Upper lobe of right lung (tissue), 1 donor: ENCODE results near the gene MRPL53. TPM values are rescaled to one million over a fixed set of nuclear protein-coding genes. Genes with fewer than 3 reads are reported as not detected.

ENCODE experiments used
- ATAC-seq: fragments of 200-7000 bp; cut with Tn5 transposase; one replicate; pipeline ENCODE4 v1.9.1; 2020; ENCODE audit warnings: mild to moderate bottlenecking, moderate library complexity
- DNase-seq: peaks from one replicate; pipeline ENCODE4 v3.0.0-alpha.2; 2020
- H3K27ac ChIP-seq: fragments of 200-600 bp; one replicate; pipeline ENCODE4 v1.8.0; 2022
- H3K27me3 ChIP-seq: fragments of 200-600 bp; one replicate; pipeline ENCODE4 v1.8.0; 2022; ENCODE audit warnings: mild to moderate bottlenecking
- H3K36me3 ChIP-seq: fragments of 200-600 bp; one replicate; pipeline ENCODE4 v1.8.0; 2022
- H3K4me1 ChIP-seq: fragments of 200-600 bp; one replicate; pipeline ENCODE4 v1.8.0; 2022
- H3K4me3 ChIP-seq: fragments of 200-600 bp; one replicate; pipeline ENCODE4 v1.8.0; 2022; ENCODE audit warnings: mild to moderate bottlenecking
- H3K9me3 ChIP-seq: fragments of 200-600 bp; one replicate; pipeline ENCODE4 v1.8.0; 2022
- intact Hi-C: fragments of 100-400 bp; cut with DNase I; formaldehyde crosslinking; loops from one replicate; pipeline ENCODE4 v1.11.0; 2022
- total RNA-seq: library from RNA; stranded (reverse); fragmentation: NEBNext Ultra II Directional; extraction: Animal tissue kit (Norgen Biotek cat#: 25700); gene quantifications from one replicate; pipeline ENCODE4 v1.2.1, GENCODE V29; 2021
- TF ChIP-seq, protein P1 (sequence below): fragments of 200-600 bp; IDR thresholded peaks from one replicate; pipeline ENCODE4 v1.8.0; 2022; ENCODE audit warnings: antibody characterized with exemption
- donor health status: DM: no; HTN: yes; CAD: no; lungs with severe emphysema.

MRPL53 gene
- total RNA-seq, 1 donor from 2014 or later = 73.1 TPM

- Histone ChIP-seq H3K27me3 (peaks cover 13% of the 10 kb centered on the region), H3K9me3 (no peaks in the 10 kb centered on the region), H3K4me3 (no peak overlapping the region), H3K36me3 (no peaks in the 10 kb centered on the region), H3K4me1 (peaks cover 26% of the 10 kb centered on the region), H3K27ac (no peak overlapping the region)
- DNase-seq (no peak), ATAC-seq (no peak)
- TF ChIP-seq, protein P1, sequence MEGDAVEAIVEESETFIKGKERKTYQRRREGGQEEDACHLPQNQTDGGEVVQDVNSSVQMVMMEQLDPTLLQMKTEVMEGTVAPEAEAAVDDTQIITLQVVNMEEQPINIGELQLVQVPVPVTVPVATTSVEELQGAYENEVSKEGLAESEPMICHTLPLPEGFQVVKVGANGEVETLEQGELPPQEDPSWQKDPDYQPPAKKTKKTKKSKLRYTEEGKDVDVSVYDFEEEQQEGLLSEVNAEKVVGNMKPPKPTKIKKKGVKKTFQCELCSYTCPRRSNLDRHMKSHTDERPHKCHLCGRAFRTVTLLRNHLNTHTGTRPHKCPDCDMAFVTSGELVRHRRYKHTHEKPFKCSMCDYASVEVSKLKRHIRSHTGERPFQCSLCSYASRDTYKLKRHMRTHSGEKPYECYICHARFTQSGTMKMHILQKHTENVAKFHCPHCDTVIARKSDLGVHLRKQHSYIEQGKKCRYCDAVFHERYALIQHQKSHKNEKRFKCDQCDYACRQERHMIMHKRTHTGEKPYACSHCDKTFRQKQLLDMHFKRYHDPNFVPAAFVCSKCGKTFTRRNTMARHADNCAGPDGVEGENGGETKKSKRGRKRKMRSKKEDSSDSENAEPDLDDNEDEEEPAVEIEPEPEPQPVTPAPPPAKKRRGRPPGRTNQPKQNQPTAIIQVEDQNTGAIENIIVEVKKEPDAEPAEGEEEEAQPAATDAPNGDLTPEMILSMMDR = no peak
- intact Hi-C loops = no loop called here
Observed at GRCh38 chr2:74438248-74438647, 34.2 kb downstream of the MRPL53 start.

DNA sequence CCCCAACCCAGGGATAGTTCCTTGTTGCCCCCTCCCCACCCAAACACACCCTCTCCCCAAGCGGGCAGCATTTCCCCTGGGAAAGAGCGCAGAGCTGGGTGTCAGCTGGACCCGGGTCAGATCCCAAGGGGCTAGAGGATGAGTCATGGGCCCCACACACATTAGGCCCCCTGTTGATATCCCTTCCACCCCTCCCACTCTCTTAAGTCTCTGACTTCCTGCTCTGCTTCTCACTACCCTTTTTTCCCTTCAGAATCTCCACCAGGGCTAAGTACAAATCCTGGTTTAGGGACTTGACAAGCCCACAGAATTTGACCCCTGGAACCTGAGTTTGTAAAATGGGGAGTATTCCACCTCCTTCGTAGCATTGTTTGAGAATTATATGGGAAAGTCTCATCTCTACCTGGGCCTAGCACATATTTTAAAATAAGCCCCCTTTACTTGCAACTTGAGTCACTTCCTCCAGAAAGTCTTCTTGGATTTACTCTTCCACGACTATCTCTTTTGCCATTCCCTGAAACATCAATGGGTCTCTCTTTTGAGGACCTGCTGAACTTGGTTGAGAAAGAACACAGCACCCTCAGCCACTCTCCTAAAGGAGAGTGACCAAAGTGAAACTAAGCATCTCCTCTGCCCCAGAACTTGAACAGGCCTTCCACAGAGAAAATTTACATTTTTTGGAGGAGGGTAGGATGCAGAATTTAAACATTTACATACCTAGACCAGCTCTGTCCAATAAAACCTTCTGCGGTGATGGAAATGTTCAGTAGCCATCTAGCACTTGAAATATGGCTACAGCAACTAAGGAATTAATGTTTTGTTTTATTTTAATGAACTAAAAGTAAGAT, 35.4 kb downstream of the MRPL53 start:
- Histone ChIP-seq H3K9me3 (no peaks in the 10 kb centered on the region), H3K4me3 (no peak overlapping the region), H3K27ac (no peak overlapping the region), H3K27me3 (peaks cover 7% of the 10 kb centered on the region), H3K36me3 (no peaks in the 10 kb centered on the region), H3K4me1 (peaks cover 26% of the 10 kb centered on the region)
- TF ChIP-seq, protein P1 = no peak
- no peak for DNase-seq
- ATAC-seq = no peak
- intact Hi-C loops = no loop called here

- TF ChIP-seq, protein P1 = no peak
- H3K36me3 ChIP-seq = peaks cover 8% of the 10 kb centered on the region
- intact Hi-C loops = no loop called here
- ATAC-seq (no peak), DNase-seq (no peak)
- peaks cover 3% of the 10 kb centered on the region for H3K27me3 ChIP-seq
- no peak overlapping the region for H3K4me3 ChIP-seq
- H3K9me3 ChIP-seq = no peaks in the 10 kb centered on the region
- peaks cover 24% of the 10 kb centered on the region for H3K4me1 ChIP-seq
- H3K27ac ChIP-seq = no peak overlapping the region
Observed at GRCh38 chr2:74436111-74436805, 36.2 kb downstream of the MRPL53 start.

GRCh38 chr2:74430502-74430901, 42.0 kb downstream of the MRPL53 start:
- Histone ChIP-seq H3K27me3 (no peaks in the 10 kb centered on the region), H3K27ac (no peak overlapping the region), H3K4me3 (no peak overlapping the region), H3K4me1 (no peaks in the 10 kb centered on the region), H3K36me3 (peaks cover 33% of the 10 kb centered on the region), H3K9me3 (no peaks in the 10 kb centered on the region)
- intact Hi-C loops = no loop called here
- DNase-seq = peak; percentile 39
- ATAC-seq = no peak
- TF ChIP-seq, protein P1 = no peak

GRCh38 chr2:74429487-74430451, 42.7 kb downstream of the MRPL53 start:
- no peak overlapping the region for H3K27ac ChIP-seq
- intact Hi-C loops = no loop called here
- TF ChIP-seq, protein P1 = no peak
- H3K27me3 ChIP-seq = no peaks in the 10 kb centered on the region
- DNase-seq (peak; percentile 58), ATAC-seq (peak; percentile 6)
- no peak overlapping the region for H3K4me3 ChIP-seq
- H3K9me3 ChIP-seq = no peaks in the 10 kb centered on the region
- no peaks in the 10 kb centered on the region for H3K4me1 ChIP-seq
- H3K36me3 ChIP-seq = peaks cover 33% of the 10 kb centered on the region
